CD8-positive, alpha-beta memory T cell (primary cell): ENCODE measurements around the gene MYMK. TPM values are rescaled to one million over a fixed set of nuclear protein-coding genes. Genes with fewer than 3 reads are reported as not detected.

Experiments used
- CTCF ChIA-PET: fragments of 350-600 bp; sonication (Branson Sonifier 250); formaldehyde crosslinking; loops from one replicate; lab custom pipeline; 2021; ENCODE audit warnings: antibody characterized with exemption; lab: Charles Lee
- POLR2A ChIA-PET: fragments of 350-600 bp; sonication (Branson Sonifier 250); formaldehyde crosslinking; loops from one replicate; lab custom pipeline; 2021; ENCODE audit warnings: antibody characterized with exemption; lab: Charles Lee
- DNase-seq, 5 donors: peaks; one replicate each; pipeline versions ENCODE4 v3.0.0 to v3.0.0-alpha.2; 2020 to 2022; ENCODE audit warnings: mixed read lengths in 1 of 5
- H3K27ac ChIP-seq: one replicate; pipeline ENCODE4 v1.7.0; 2013; ENCODE audit warnings: low read depth, mild to moderate bottlenecking, low read length, moderate library complexity
- H3K27me3 ChIP-seq: 2 replicates; pipeline ENCODE4 v1.7.0; 2013; ENCODE audit warnings: low read length, mild to moderate bottlenecking; ENCODE audit not compliant: insufficient read depth, poor library complexity, severe bottlenecking
- H3K36me3 ChIP-seq: 2 replicates; pipeline ENCODE4 v1.7.0; 2013; ENCODE audit warnings: mild to moderate bottlenecking, low read length, moderate library complexity; ENCODE audit not compliant: insufficient read depth
- H3K4me1 ChIP-seq: 2 replicates; pipeline ENCODE4 v1.7.0; 2013; ENCODE audit warnings: mild to moderate bottlenecking, low read length, moderate library complexity; ENCODE audit not compliant: insufficient read depth
- H3K4me3 ChIP-seq: 2 replicates; pipeline ENCODE4 v1.7.0; 2013; ENCODE audit warnings: mild to moderate bottlenecking, low read length
- H3K9me3 ChIP-seq: 2 replicates; pipeline ENCODE4 v1.7.0; 2013; ENCODE audit warnings: mild to moderate bottlenecking, low read length
- H3K27ac Mint-ChIP-seq, 8 donors: one replicate each; pipeline ENCODE4 v1.8.0; 2020 to 2021; ENCODE audit warnings: mixed read lengths in 8 of 8, mild to moderate bottlenecking in 6 of 8, inconsistent platforms in 3 of 8, moderate library complexity in 3 of 8
- H3K27me3 Mint-ChIP-seq, 2 donors: one replicate each; pipeline ENCODE4 v1.8.0; 2020 to 2021; ENCODE audit warnings: mixed read lengths in 2 of 2, mild to moderate bottlenecking in 1 of 2, moderate library complexity in 1 of 2
- H3K36me3 Mint-ChIP-seq, 3 donors: one replicate each; pipeline ENCODE4 v1.8.0; 2020 to 2021; ENCODE audit warnings: mixed read lengths in 3 of 3, inconsistent platforms in 1 of 3, mild to moderate bottlenecking in 1 of 3
- H3K4me1 Mint-ChIP-seq, 3 donors: one replicate each; pipeline ENCODE4 v1.8.0; 2020 to 2021; ENCODE audit warnings: mixed read lengths in 3 of 3, inconsistent platforms in 1 of 3, mild to moderate bottlenecking in 1 of 3
- H3K4me3 Mint-ChIP-seq, 7 donors: one replicate each; pipeline ENCODE4 v1.8.0; 2020 to 2021; ENCODE audit warnings: mixed read lengths in 7 of 7, mild to moderate bottlenecking in 6 of 7, moderate library complexity in 4 of 7, inconsistent platforms in 2 of 7
- H3K9me3 Mint-ChIP-seq, 5 donors: one replicate each; pipeline ENCODE4 v1.8.0; 2020 to 2022; ENCODE audit warnings: mixed read lengths in 5 of 5, mild to moderate bottlenecking in 3 of 5, moderate library complexity in 2 of 5, inconsistent platforms in 1 of 5
- polyA plus RNA-seq: library from polyadenylated mRNA; unstranded; fragments of 300-500 nt; fragmentation: Illumina TruSeq; gene quantifications from one replicate; pipeline ENCODE4 v1.2.3, GENCODE V29; 2021
- total RNA-seq, 2 experiments: library from RNA; stranded (reverse); gene quantifications; one replicate each; pipeline ENCODE4 v1.2.3, GENCODE V29; 2021

Gene MYMK
- total and polyA plus RNA-seq, 3 experiments from 2014 or later: not detected

GRCh38 chr9:133474853-133475252 lies 49.9 kb downstream of the MYMK start:
- Histone ChIP-seq H3K27ac (no peak overlapping the region), H3K4me3 (no peak overlapping the region), H3K36me3 (no peaks in the 10 kb centered on the region), H3K9me3 (no peaks in the 10 kb centered on the region), H3K27me3 (no peaks in the 10 kb centered on the region), H3K4me1 (peaks cover 6% of the 10 kb centered on the region)
- DNase-seq: no peak
- Mint-ChIP-seq H3K4me1 (peaks cover 6 to 19% (median 7%) of the 10 kb centered on the region in 3 donors), H3K27ac (no peak overlapping the region), H3K27me3 (no peaks in the 10 kb centered on the region), H3K36me3 (peaks cover 0 to 10% (median 0%) of the 10 kb centered on the region in 3 donors), H3K4me3 (no peak overlapping the region), H3K9me3 (no peaks in the 10 kb centered on the region)
- POLR2A ChIA-PET: no interaction called here
- CTCF ChIA-PET: interaction anchor here (1.2 kb wide), 1 partner anchor 9 kb away, joined by 3 read pairs; no protein-coding TSS in a partner anchor

- H3K36me3 Mint-ChIP-seq: peaks cover 0 to 10% (median 0%) of the 10 kb centered on the region in 3 donors
- no peak overlapping the region for H3K4me3 Mint-ChIP-seq
- H3K27ac Mint-ChIP-seq: no peak overlapping the region
- DNase-seq: no peak
- H3K4me1 Mint-ChIP-seq: peaks cover 0 to 13% (median 2%) of the 10 kb centered on the region in 3 donors
- Histone ChIP-seq H3K4me3 (no peak overlapping the region), H3K27me3 (no peaks in the 10 kb centered on the region), H3K9me3 (no peaks in the 10 kb centered on the region), H3K36me3 (no peaks in the 10 kb centered on the region), H3K27ac (no peak overlapping the region), H3K4me1 (no peaks in the 10 kb centered on the region)
- POLR2A ChIA-PET: no interaction called here
- CTCF ChIA-PET: interaction anchor here (1.2 to 1.3 kb wide), 2 partner anchors 10 to 12 kb away, joined by 3 to 4 read pairs; no protein-coding TSS in a partner anchor
- no peaks in the 10 kb centered on the region for H3K27me3 Mint-ChIP-seq
- no peaks in the 10 kb centered on the region for H3K9me3 Mint-ChIP-seq
Observed at GRCh38 chr9:133474215-133474614, 50.5 kb downstream of the MYMK start.

GRCh38 chr9:133473743-133474142 lies 51.0 kb downstream of the MYMK start:
- Histone ChIP-seq H3K27me3 (no peaks in the 10 kb centered on the region), H3K4me3 (no peak overlapping the region), H3K9me3 (no peaks in the 10 kb centered on the region), H3K27ac (no peak overlapping the region), H3K36me3 (no peaks in the 10 kb centered on the region), H3K4me1 (no peaks in the 10 kb centered on the region)
- Mint-ChIP-seq H3K27me3 (no peaks in the 10 kb centered on the region), H3K9me3 (no peaks in the 10 kb centered on the region), H3K36me3 (peaks cover 0 to 10% (median 0%) of the 10 kb centered on the region in 3 donors), H3K27ac (no peak overlapping the region), H3K4me1 (peaks cover 0 to 13% (median 2%) of the 10 kb centered on the region in 3 donors), H3K4me3 (no peak overlapping the region)
- ChIA-PET POLR2A (no interaction called here), CTCF (interaction anchor here (1.2 to 1.3 kb wide), 2 partner anchors 11 to 13 kb away, joined by 3 to 4 read pairs; no protein-coding TSS in a partner anchor)
- DNase-seq: no peak

GRCh38 chr9:133472753-133473378 lies 51.9 kb downstream of the MYMK start:
- Mint-ChIP-seq H3K4me1 (peaks cover 0 to 12% (median 2%) of the 10 kb centered on the region in 3 donors), H3K27ac (no peak overlapping the region), H3K27me3 (no peaks in the 10 kb centered on the region), H3K9me3 (no peaks in the 10 kb centered on the region), H3K4me3 (no peak overlapping the region), H3K36me3 (peaks cover 0 to 10% (median 0%) of the 10 kb centered on the region in 3 donors)
- POLR2A ChIA-PET: no interaction called here
- Histone ChIP-seq H3K27ac (no peak overlapping the region), H3K4me3 (no peak overlapping the region), H3K4me1 (no peaks in the 10 kb centered on the region), H3K9me3 (no peaks in the 10 kb centered on the region), H3K27me3 (no peaks in the 10 kb centered on the region), H3K36me3 (no peaks in the 10 kb centered on the region)
- CTCF ChIA-PET: interaction anchor here (1.3 kb wide), 1 partner anchor 14 kb away, joined by 4 read pairs; no protein-coding TSS in a partner anchor
- DNase-seq: no peak

- Mint-ChIP-seq H3K4me3 (no peak overlapping the region), H3K36me3 (peaks cover 0 to 10% (median 0%) of the 10 kb centered on the region in 3 donors), H3K27ac (no peak overlapping the region), H3K9me3 (no peaks in the 10 kb centered on the region), H3K27me3 (no peaks in the 10 kb centered on the region), H3K4me1 (peaks cover 0 to 7% (median 0%) of the 10 kb centered on the region in 3 donors)
- ChIA-PET POLR2A (no interaction called here), CTCF (no interaction called here)
- Histone ChIP-seq H3K27me3 (no peaks in the 10 kb centered on the region), H3K27ac (no peak overlapping the region), H3K9me3 (no peaks in the 10 kb centered on the region), H3K36me3 (no peaks in the 10 kb centered on the region), H3K4me3 (no peak overlapping the region), H3K4me1 (no peaks in the 10 kb centered on the region)
- DNase-seq: no peak
Observed at GRCh38 chr9:133472277-133472645, 52.5 kb downstream of the MYMK start.

- Mint-ChIP-seq H3K9me3 (no peaks in the 10 kb centered on the region), H3K27ac (no peak overlapping the region), H3K4me1 (peaks cover 0 to 7% (median 0%) of the 10 kb centered on the region in 3 donors), H3K36me3 (peaks cover 0 to 9% (median 0%) of the 10 kb centered on the region in 3 donors), H3K27me3 (no peaks in the 10 kb centered on the region), H3K4me3 (no peak overlapping the region)
- no peak overlapping the region for H3K27ac ChIP-seq
- DNase-seq: no peak
- no peaks in the 10 kb centered on the region for H3K9me3 ChIP-seq
- H3K4me3 ChIP-seq: no peak overlapping the region
- no peaks in the 10 kb centered on the region for H3K27me3 ChIP-seq
- POLR2A ChIA-PET: no interaction called here
- CTCF ChIA-PET: no interaction called here
- no peaks in the 10 kb centered on the region for H3K4me1 ChIP-seq
- H3K36me3 ChIP-seq: no peaks in the 10 kb centered on the region
Observed at GRCh38 chr9:133471551-133472276, 53.0 kb downstream of the MYMK start.

- no peaks in the 10 kb centered on the region for H3K4me1 ChIP-seq
- no peak overlapping the region for H3K27ac ChIP-seq
- ChIA-PET CTCF (no interaction called here), POLR2A (no interaction called here)
- no peaks in the 10 kb centered on the region for H3K27me3 ChIP-seq
- H3K36me3 ChIP-seq: no peaks in the 10 kb centered on the region
- H3K9me3 Mint-ChIP-seq: no peaks in the 10 kb centered on the region
- no peak overlapping the region for H3K4me3 ChIP-seq
- DNase-seq: no peak
- no peak overlapping the region for H3K4me3 Mint-ChIP-seq
- H3K4me1 Mint-ChIP-seq: peaks cover 0 to 3% (median 0%) of the 10 kb centered on the region in 3 donors
- H3K27ac Mint-ChIP-seq: no peak overlapping the region
- peaks cover 0 to 8% (median 0%) of the 10 kb centered on the region in 3 donors for H3K36me3 Mint-ChIP-seq
- H3K27me3 Mint-ChIP-seq: no peaks in the 10 kb centered on the region
- H3K9me3 ChIP-seq: no peaks in the 10 kb centered on the region
Observed at GRCh38 chr9:133470988-133471387, 53.8 kb downstream of the MYMK start.

GRCh38 chr9:133470427-133470924 lies 54.3 kb downstream of the MYMK start:
- H3K36me3 Mint-ChIP-seq: peaks cover 0 to 8% (median 0%) of the 10 kb centered on the region in 3 donors
- no peaks in the 10 kb centered on the region for H3K9me3 Mint-ChIP-seq
- no peaks in the 10 kb centered on the region for H3K9me3 ChIP-seq
- no peaks in the 10 kb centered on the region for H3K27me3 ChIP-seq
- H3K4me1 Mint-ChIP-seq: peaks cover 0 to 3% (median 0%) of the 10 kb centered on the region in 3 donors
- no peaks in the 10 kb centered on the region for H3K27me3 Mint-ChIP-seq
- H3K4me3 Mint-ChIP-seq: no peak overlapping the region
- no peaks in the 10 kb centered on the region for H3K36me3 ChIP-seq
- H3K27ac ChIP-seq: no peak overlapping the region
- no peak overlapping the region for H3K27ac Mint-ChIP-seq
- ChIA-PET POLR2A (no interaction called here), CTCF (no interaction called here)
- H3K4me1 ChIP-seq: no peaks in the 10 kb centered on the region
- DNase-seq: no peak
- no peak overlapping the region for H3K4me3 ChIP-seq
